Body of pancreas (tissue), 4 donors: Measurements from ENCODE around the gene FAM120B.

Experiments used
- POLR2A ChIP-seq, 3 donors: fragments of 450-650 bp; IDR thresholded peaks; one replicate each; pipeline ENCODE4 v1.6.1; 2016; ENCODE audit warnings: antibody characterized with exemption in 3 of 3, mild to moderate bottlenecking in 2 of 3
- TF ChIP-seq, protein P1 (sequence below), 7 experiments: fragments of 450-650 bp in 4 of 7; fragments of 200-600 bp in 3 of 7; sonication (generic) in 3 of 7; IDR thresholded peaks; one replicate each; pipeline ENCODE4 v1.5.1; 2016 to 2019; ENCODE audit warnings: antibody characterized with exemption in 7 of 7

DNA sequence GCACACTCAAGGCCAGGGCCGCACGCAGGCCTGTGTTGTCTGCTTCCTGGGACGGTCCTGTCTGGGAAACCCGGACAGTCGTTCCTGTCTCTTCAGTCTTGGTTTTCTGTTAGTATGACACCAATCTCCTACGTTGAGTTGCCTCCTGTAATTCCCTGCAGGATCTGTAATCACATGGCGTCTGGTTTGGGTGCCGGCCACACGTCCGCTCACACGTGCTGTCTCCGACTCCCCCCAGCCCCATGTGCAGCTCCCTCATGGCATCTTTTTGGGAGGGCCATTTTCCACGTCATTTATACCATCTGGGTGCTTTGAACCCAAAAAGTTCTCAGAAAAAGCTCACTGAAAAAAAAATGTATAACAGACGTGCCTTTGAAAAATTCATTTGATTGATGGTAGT, 38.9 kb upstream of the FAM120B start:
- TF ChIP-seq POLR2A (IDR thresholded peaks at IDR 0.05) = no peak
- TF ChIP-seq, protein P1, sequence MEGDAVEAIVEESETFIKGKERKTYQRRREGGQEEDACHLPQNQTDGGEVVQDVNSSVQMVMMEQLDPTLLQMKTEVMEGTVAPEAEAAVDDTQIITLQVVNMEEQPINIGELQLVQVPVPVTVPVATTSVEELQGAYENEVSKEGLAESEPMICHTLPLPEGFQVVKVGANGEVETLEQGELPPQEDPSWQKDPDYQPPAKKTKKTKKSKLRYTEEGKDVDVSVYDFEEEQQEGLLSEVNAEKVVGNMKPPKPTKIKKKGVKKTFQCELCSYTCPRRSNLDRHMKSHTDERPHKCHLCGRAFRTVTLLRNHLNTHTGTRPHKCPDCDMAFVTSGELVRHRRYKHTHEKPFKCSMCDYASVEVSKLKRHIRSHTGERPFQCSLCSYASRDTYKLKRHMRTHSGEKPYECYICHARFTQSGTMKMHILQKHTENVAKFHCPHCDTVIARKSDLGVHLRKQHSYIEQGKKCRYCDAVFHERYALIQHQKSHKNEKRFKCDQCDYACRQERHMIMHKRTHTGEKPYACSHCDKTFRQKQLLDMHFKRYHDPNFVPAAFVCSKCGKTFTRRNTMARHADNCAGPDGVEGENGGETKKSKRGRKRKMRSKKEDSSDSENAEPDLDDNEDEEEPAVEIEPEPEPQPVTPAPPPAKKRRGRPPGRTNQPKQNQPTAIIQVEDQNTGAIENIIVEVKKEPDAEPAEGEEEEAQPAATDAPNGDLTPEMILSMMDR (IDR thresholded peaks at IDR 0.05) = no peak
